COLO829 (cell line): ENCODE measurements around the gene IL4.
A peak's percentile ranks its signal among the peaks of the same experiment; 100 is the strongest.

Experiments used
- DNase-seq: peaks from one replicate; pipeline ENCODE4 v3.0.0; 2012; ENCODE audit warnings: low spot score

IL4 gene

GRCh38 chr5:132658381-132659302, 15.1 kb upstream of the IL4 start:
- no peak for DNase-seq

- no peak for DNase-seq
Measured at GRCh38 chr5:132659598-132660493, 13.9 kb upstream of the IL4 start.

GRCh38 chr5:132661231-132662003, 12.4 kb upstream of the IL4 start:
- no peak for DNase-seq

- DNase-seq = no peak
Measured at GRCh38 chr5:132662004-132662401, 11.8 kb upstream of the IL4 start.

GRCh38 chr5:132662925-132663770, 10.6 kb upstream of the IL4 start:
- no peak for DNase-seq

GRCh38 chr5:132663771-132664695, 9.8 kb upstream of the IL4 start:
- no peak for DNase-seq

GRCh38 chr5:132664696-132665209, 9.0 kb upstream of the IL4 start:
- DNase-seq = no peak

GRCh38 chr5:132665574-132666080, 8.2 kb upstream of the IL4 start:
- DNase-seq = no peak

- peak; percentile 7 for DNase-seq
Measured at GRCh38 chr5:132666310-132667123, 7.3 kb upstream of the IL4 start.

GRCh38 chr5:132667309-132667708, 6.5 kb upstream of the IL4 start:
- DNase-seq = no peak

- DNase-seq = no peak
Measured at GRCh38 chr5:132667761-132668705, 5.8 kb upstream of the IL4 start.

- no peak for DNase-seq
Measured at GRCh38 chr5:132668706-132669454, 4.9 kb upstream of the IL4 start.

- DNase-seq = no peak
Measured at GRCh38 chr5:132669455-132669820, 4.4 kb upstream of the IL4 start.

- DNase-seq = no peak
Measured at GRCh38 chr5:132669966-132670882, 3.6 kb upstream of the IL4 start.

GRCh38 chr5:132671000-132671399, 2.8 kb upstream of the IL4 start:
- DNase-seq = no peak

GRCh38 chr5:132673488-132673887, 301 bp upstream of the IL4 start:
- no peak for DNase-seq
